OCI-LY3 (cell line): Measurements from ENCODE around the gene GALNT10.

Experiments
- H2AFZ ChIP-seq: fragments of 200-600, 300-600 bp; shearing (Covaris generic); 2 replicates; pipeline ENCODE4 v1.6.0; 2014; ENCODE audit warnings: antibody characterized with exemption, low read depth, low read length
- H3K27ac ChIP-seq: fragments of 200-600, 300-600 bp; sonication (generic); 2 replicates; pipeline ENCODE4 v1.5.1; 2014; ENCODE audit warnings: mild to moderate bottlenecking, low read length, moderate library complexity, mixed read lengths
- H3K27me3 ChIP-seq: fragments of 200-600, 300-600 bp; sonication (generic); 2 replicates; pipeline ENCODE4 v1.6.1; 2014; ENCODE audit warnings: low read depth, low read length, mixed read lengths
- H3K36me3 ChIP-seq: fragments of 200-600, 300-600 bp; sonication (generic); replicated peaks from 2 replicates; pipeline ENCODE3; 2014; ENCODE audit warnings: low read depth, low read length, mixed read lengths
- H3K4me1 ChIP-seq: fragments of 300-600, 200-600 bp; sonication (generic); 2 replicates; pipeline ENCODE4 v1.6.1; 2014; ENCODE audit warnings: low read length, mixed read lengths
- H3K4me2 ChIP-seq: fragments of 200-600, 300-600 bp; sonication (generic); 2 replicates; pipeline ENCODE4 v1.6.1; 2014; ENCODE audit warnings: low read length, mixed read lengths
- H3K4me3 ChIP-seq: fragments of 300-600, 200-600 bp; sonication (generic); 2 replicates; pipeline ENCODE4 v1.5.1; 2014; ENCODE audit warnings: antibody characterized with exemption, mild to moderate bottlenecking, low read length, moderate library complexity
- H3K79me2 ChIP-seq: fragments of 300-600, 200-600 bp; shearing (Covaris generic); 2 replicates; pipeline ENCODE4 v1.6.1; 2014; ENCODE audit warnings: mild to moderate bottlenecking, low read length, mixed read lengths
- H3K9ac ChIP-seq: fragments of 300-600, 200-600 bp; shearing (Covaris generic); 2 replicates; pipeline ENCODE4 v1.6.0; 2014; ENCODE audit warnings: mild to moderate bottlenecking, low read length, moderate library complexity
- H3K9me3 ChIP-seq: fragments of 200-600, 300-600 bp; shearing (Covaris generic); 2 replicates; pipeline ENCODE4 v1.6.1; 2014; ENCODE audit warnings: low read length, mixed read lengths; ENCODE audit not compliant: insufficient read depth
- H4K20me1 ChIP-seq: fragments of 200-600, 300-600 bp; sonication (generic); 2 replicates; pipeline ENCODE4 v1.6.1; 2016; ENCODE audit warnings: low read length, mixed read lengths; ENCODE audit not compliant: insufficient read depth
- EZH2phosphoT487 ChIP-seq: fragments of 200-600 bp; shearing (Covaris generic); IDR thresholded peaks from 2 replicates; pipeline ENCODE4 v1.6.1; 2018; ENCODE audit warnings: antibody characterized with exemption, mixed run types, low read depth
- TF ChIP-seq, protein P1 (sequence below): fragments of 200-600, 300-600 bp; sonication (generic); IDR thresholded peaks from 2 replicates; pipeline ENCODE4 v1.5.1; 2014; ENCODE audit warnings: antibody characterized with exemption, low read length, low read depth

Gene GALNT10

GRCh38 chr5:154194345-154195329 lies 4.1 kb downstream of the GALNT10 start:
- Histone ChIP-seq H3K27me3 (0 out of 2 replicates have a peak, but pooled peaks cover 4% of the 10 kb centered on the region), H3K4me3 (no peak overlapping the region), H3K79me2 (peaks cover 6% of the 10 kb centered on the region; the same call in 1 of the 2 replicates), H3K36me3 (no peaks in the 10 kb centered on the region), H3K4me2 (no peak overlapping the region), H4K20me1 (no peaks in the 10 kb centered on the region; the same call in 1 of the 2 replicates), H2AFZ (no peak overlapping the region), H3K9me3 (no peaks in the 10 kb centered on the region), H3K9ac (no peak overlapping the region), H3K4me1 (peaks cover 10% of the 10 kb centered on the region), H3K27ac (no peak overlapping the region)
- TF ChIP-seq, protein P1, sequence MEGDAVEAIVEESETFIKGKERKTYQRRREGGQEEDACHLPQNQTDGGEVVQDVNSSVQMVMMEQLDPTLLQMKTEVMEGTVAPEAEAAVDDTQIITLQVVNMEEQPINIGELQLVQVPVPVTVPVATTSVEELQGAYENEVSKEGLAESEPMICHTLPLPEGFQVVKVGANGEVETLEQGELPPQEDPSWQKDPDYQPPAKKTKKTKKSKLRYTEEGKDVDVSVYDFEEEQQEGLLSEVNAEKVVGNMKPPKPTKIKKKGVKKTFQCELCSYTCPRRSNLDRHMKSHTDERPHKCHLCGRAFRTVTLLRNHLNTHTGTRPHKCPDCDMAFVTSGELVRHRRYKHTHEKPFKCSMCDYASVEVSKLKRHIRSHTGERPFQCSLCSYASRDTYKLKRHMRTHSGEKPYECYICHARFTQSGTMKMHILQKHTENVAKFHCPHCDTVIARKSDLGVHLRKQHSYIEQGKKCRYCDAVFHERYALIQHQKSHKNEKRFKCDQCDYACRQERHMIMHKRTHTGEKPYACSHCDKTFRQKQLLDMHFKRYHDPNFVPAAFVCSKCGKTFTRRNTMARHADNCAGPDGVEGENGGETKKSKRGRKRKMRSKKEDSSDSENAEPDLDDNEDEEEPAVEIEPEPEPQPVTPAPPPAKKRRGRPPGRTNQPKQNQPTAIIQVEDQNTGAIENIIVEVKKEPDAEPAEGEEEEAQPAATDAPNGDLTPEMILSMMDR: no peak
- no peak for TF ChIP-seq EZH2phosphoT487

DNA sequence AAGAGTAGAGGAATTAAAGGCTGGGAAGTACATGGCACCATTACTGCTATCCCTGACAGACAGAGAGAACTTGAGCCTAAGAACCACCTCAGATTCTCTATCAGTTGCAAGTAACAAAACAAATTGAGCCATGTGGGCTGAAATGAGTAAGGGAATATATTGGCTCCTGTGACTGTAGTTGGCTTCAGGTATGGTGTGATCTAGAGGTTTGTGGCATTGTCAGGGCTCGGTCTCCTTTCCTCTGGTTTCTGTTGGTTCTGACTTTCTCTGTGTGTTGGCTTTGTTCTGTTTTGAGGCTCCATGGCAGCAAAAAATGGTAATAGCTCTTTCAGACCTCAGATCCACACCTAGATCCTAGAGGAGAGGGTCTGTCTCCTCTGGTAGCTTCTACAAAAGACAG lies 5.7 kb downstream of the GALNT10 start:
- no peak overlapping the region for H3K4me2 ChIP-seq
- no peak overlapping the region for H3K27ac ChIP-seq
- peaks cover 4% of the 10 kb centered on the region; the same call in 1 of the 2 replicates for H3K79me2 ChIP-seq
- no peak overlapping the region for H3K9ac ChIP-seq
- 0 out of 2 replicates have a peak, but pooled peaks cover 4% of the 10 kb centered on the region for H3K27me3 ChIP-seq
- H3K4me1 ChIP-seq: peaks cover 7% of the 10 kb centered on the region
- H3K36me3 ChIP-seq: no peaks in the 10 kb centered on the region
- TF ChIP-seq EZH2phosphoT487: no peak
- TF ChIP-seq, protein P1: no peak
- H3K9me3 ChIP-seq: no peaks in the 10 kb centered on the region
- H3K4me3 ChIP-seq: no peak overlapping the region
- no peaks in the 10 kb centered on the region; the same call in 1 of the 2 replicates for H4K20me1 ChIP-seq
- H2AFZ ChIP-seq: no peak overlapping the region

DNA sequence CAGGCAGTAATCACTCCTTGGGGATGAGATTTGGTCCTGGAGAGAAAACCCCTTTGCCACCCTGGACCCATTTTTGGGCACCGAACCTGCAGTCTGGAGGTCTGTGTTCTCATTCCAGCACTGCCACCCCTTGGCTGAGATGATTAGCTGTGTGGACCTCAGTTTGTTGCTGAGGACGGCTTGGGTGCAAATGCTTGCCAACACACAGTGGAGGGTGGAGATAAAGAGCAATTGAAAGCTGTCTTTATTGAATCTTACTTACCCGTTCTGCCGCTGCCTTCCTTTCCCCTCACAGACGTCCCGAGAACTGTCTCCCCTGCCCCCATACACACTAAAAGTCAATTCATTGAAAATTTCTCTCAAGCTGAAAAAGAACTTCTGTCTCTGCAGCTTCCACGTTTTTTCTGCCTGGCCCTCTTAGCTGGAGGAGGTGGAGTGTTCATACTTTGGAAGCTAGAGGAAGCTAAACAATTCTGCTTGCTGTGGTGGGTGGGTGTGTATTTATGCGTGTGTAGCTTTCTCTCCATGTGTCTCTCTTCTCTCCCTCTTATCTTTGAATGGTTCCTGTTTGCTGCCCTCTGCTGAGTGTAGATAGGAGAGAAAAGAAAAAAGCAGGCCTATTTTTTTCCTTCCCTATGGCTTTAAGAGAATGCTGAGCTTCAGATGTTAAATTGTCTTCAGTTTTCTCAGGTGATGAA lies 6.6 kb downstream of the GALNT10 start:
- Histone ChIP-seq H3K27me3 (no peaks in the 10 kb centered on the region), H3K4me2 (no peak overlapping the region), H3K36me3 (no peaks in the 10 kb centered on the region), H3K4me3 (no peak overlapping the region), H4K20me1 (no peaks in the 10 kb centered on the region; the same call in 1 of the 2 replicates), H3K27ac (no peak overlapping the region), H3K79me2 (no peaks in the 10 kb centered on the region), H3K4me1 (no peaks in the 10 kb centered on the region), H3K9ac (no peak overlapping the region), H2AFZ (no peak overlapping the region), H3K9me3 (no peaks in the 10 kb centered on the region)
- no peak for TF ChIP-seq EZH2phosphoT487
- TF ChIP-seq, protein P1: peak; percentile 21; the same call in 1 of the 2 replicates
